ENCODE data around the gene ANKRD13C. TPM values are rescaled to one million over a fixed set of nuclear protein-coding genes. Genes with fewer than 3 reads are reported as not detected.

Gene ANKRD13C
- total RNA-seq, 2 donors from 2014 or later, result 8.1 to 11.4 TPM

DNA sequence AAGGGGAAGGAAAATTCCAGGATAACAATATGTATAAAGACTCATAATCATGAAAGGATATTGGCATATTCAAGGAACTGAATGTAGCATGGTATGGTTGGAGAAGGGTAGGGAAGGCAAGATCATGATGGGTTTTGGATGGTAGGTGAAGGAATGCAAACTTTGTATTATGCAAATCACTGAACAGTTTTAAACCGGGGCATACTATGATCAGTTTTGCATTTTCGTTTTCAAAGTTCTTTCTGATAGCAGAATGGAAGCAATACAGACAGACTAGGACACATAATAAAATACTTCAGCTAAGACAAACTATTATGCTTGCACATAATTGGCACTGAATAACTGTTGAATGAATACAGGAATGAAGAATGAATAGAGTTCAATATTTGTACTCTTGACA lies 42.1 kb upstream of the ANKRD13C start:
- Histone ChIP-seq H3K4me3 (no peak overlapping the region), H3K9me3 (no peaks in the 10 kb centered on the region), H3K36me3 (no peaks in the 10 kb centered on the region), H3K27ac (no peak overlapping the region), H3K27me3 (no peaks in the 10 kb centered on the region), H3K4me1 (no peaks in the 10 kb centered on the region)
- no peak for TF ChIP-seq CTCF (IDR thresholded peaks at IDR 0.05)
- no peak for DNase-seq (ENCODE audit: low spot score)

- H3K27ac ChIP-seq, result no peak overlapping the region
- H3K4me3 ChIP-seq, result no peak overlapping the region
- no peaks in the 10 kb centered on the region for H3K4me1 ChIP-seq
- H3K27me3 ChIP-seq, result no peaks in the 10 kb centered on the region
- no peaks in the 10 kb centered on the region for H3K9me3 ChIP-seq
- TF ChIP-seq CTCF (IDR thresholded peaks at IDR 0.05), result no peak
- H3K36me3 ChIP-seq, result no peaks in the 10 kb centered on the region
- no peak for DNase-seq (ENCODE audit: low spot score)
These were observed 38.1 kb upstream of the ANKRD13C start for GRCh38 chr1:70392626-70393025.

- H3K27ac ChIP-seq, result no peak overlapping the region
- no peak for DNase-seq (ENCODE audit: low spot score)
- H3K9me3 ChIP-seq, result no peaks in the 10 kb centered on the region
- H3K27me3 ChIP-seq, result no peaks in the 10 kb centered on the region
- no peak overlapping the region for H3K4me3 ChIP-seq
- no peak for TF ChIP-seq CTCF (IDR thresholded peaks at IDR 0.05)
- no peaks in the 10 kb centered on the region for H3K36me3 ChIP-seq
- no peaks in the 10 kb centered on the region for H3K4me1 ChIP-seq
These were observed 33.0 kb upstream of the ANKRD13C start for GRCh38 chr1:70387507-70387906.

DNA sequence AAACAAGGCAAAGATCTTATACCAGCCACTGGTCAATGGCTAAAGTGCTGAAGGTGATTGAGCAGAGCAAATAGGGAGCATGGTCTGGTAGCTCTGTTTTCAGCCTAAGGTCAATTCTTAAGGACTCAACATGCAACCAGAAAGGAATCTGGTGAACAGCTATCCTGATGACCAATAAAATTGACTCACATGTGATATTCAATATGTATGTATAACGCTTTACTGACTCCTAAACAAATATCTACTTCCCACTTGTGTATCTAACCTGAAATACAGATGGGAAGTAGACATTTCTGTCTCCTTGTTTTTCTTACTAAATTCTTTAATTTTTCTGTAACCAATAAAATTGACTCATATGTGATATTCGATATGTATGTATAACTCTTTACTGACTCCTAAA lies 31.6 kb upstream of the ANKRD13C start:
- no peak for DNase-seq (ENCODE audit: low spot score)
- no peaks in the 10 kb centered on the region for H3K9me3 ChIP-seq
- no peaks in the 10 kb centered on the region for H3K4me1 ChIP-seq
- no peak overlapping the region for H3K27ac ChIP-seq
- H3K36me3 ChIP-seq, result no peaks in the 10 kb centered on the region
- no peaks in the 10 kb centered on the region for H3K27me3 ChIP-seq
- H3K4me3 ChIP-seq, result no peak overlapping the region
- TF ChIP-seq CTCF (IDR thresholded peaks at IDR 0.05), result no peak

DNA sequence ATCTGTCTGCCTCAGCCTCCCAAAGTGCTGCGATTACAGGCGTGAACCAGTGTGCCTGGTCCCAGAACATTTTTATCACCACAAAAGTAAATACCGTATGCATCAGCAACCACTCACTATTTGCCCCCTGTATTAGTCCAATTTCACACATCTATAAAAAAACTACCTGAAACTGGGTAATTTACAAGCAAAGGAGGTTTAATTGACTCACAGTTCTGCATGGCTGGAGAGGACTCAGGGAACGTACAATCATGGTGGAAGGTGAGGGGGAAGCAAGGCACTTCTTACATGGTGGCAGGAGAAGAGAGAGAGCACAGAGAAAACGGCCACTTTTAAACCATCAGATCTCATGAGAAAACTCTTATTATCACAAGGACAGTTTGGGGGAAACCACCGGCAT lies 31.0 kb upstream of the ANKRD13C start:
- Histone ChIP-seq H3K4me1 (no peaks in the 10 kb centered on the region), H3K4me3 (no peak overlapping the region), H3K27me3 (no peaks in the 10 kb centered on the region), H3K9me3 (no peaks in the 10 kb centered on the region), H3K36me3 (no peaks in the 10 kb centered on the region), H3K27ac (no peak overlapping the region)
- no peak for TF ChIP-seq CTCF (IDR thresholded peaks at IDR 0.05)
- no peak for DNase-seq (ENCODE audit: low spot score)

- no peaks in the 10 kb centered on the region for H3K27me3 ChIP-seq
- H3K27ac ChIP-seq, result no peak overlapping the region
- DNase-seq (ENCODE audit: low spot score), result no peak
- H3K9me3 ChIP-seq, result no peaks in the 10 kb centered on the region
- H3K4me3 ChIP-seq, result no peak overlapping the region
- no peak for TF ChIP-seq CTCF (IDR thresholded peaks at IDR 0.05)
- H3K4me1 ChIP-seq, result no peaks in the 10 kb centered on the region
- no peaks in the 10 kb centered on the region for H3K36me3 ChIP-seq
These were observed 30.0 kb upstream of the ANKRD13C start for GRCh38 chr1:70384542-70384941.
